ENCODE data around the gene LDB3.

Gene LDB3

GRCh38 chr10:86700851-86701617 is 32.7 kb downstream of the LDB3 start:
- no peak for TF ChIP-seq Cebpa-rat (IDR thresholded peaks at IDR 0.05)
- Histone ChIP-seq H3K4me2 (no peak overlapping the region), H3K4me1 (peaks cover 0 to 7% (median 0%) of the 10 kb centered on the region in 10 experiments; a peak in 1 of 20 replicates), H3K27ac (no peak overlapping the region), H3K27me3 (no peaks in the 10 kb centered on the region), H4K20me1 (no peaks in the 10 kb centered on the region), H3K4me3 (no peak overlapping the region), H3K9ac (no peak overlapping the region), H3K36me3 (no peaks in the 10 kb centered on the region), H3K9me3 (replicated peaks in 1 of 11) (no peaks in the 10 kb centered on the region)

DNA sequence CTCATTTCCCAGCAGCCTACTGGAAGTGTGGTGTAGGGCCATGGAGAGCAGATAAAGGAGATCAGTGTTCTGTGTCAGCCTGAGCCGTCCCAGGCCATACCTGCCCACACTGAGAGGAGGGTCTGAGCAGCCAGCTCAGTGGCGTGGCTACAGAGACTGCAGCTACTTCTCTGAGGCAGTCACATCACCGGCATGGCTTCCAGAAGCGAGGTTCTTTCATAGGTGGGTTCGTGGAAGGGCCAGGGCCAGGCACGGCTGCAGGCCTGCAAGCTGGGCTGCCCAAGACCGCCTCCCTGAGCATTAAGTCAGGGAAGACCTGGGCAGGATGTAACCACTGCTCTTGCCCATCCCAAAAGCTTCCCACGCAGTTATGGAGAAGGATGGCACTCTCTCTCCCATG is 34.9 kb downstream of the LDB3 start:
- TF ChIP-seq Cebpa-rat (IDR thresholded peaks at IDR 0.05): no peak
- H3K36me3 ChIP-seq: no peaks in the 10 kb centered on the region

GRCh38 chr10:86705139-86705538 is 36.8 kb downstream of the LDB3 start:
- H3K27me3 ChIP-seq: no peaks in the 10 kb centered on the region
- no peaks in the 10 kb centered on the region for H4K20me1 ChIP-seq
- no peak overlapping the region for H3K9ac ChIP-seq
- H3K36me3 ChIP-seq: no peaks in the 10 kb centered on the region
- no peaks in the 10 kb centered on the region for H3K9me3 ChIP-seq (replicated peaks in 1 of 11)
- peaks cover 0 to 7% (median 0%) of the 10 kb centered on the region in 10 experiments; a peak in 2 of 20 replicates for H3K4me1 ChIP-seq
- no peak for TF ChIP-seq Cebpa-rat (IDR thresholded peaks at IDR 0.05)
- no peak overlapping the region for H3K27ac ChIP-seq
- H3K4me3 ChIP-seq: no peak overlapping the region
- H3K4me2 ChIP-seq: no peak overlapping the region

More for the DNA sequence above, 34.9 kb downstream of the LDB3 start:
- no peak overlapping the region for H3K27ac ChIP-seq
- no peaks in the 10 kb centered on the region for H3K27me3 ChIP-seq
- no peak overlapping the region for H3K4me3 ChIP-seq
- H3K9me3 ChIP-seq (replicated peaks in 1 of 11): no peaks in the 10 kb centered on the region
- no peaks in the 10 kb centered on the region for H4K20me1 ChIP-seq
- H3K4me2 ChIP-seq: no peak overlapping the region
- H3K9ac ChIP-seq: no peak overlapping the region
- H3K4me1 ChIP-seq: peaks cover 0 to 7% (median 0%) of the 10 kb centered on the region in 10 experiments; a peak in 1 of 20 replicates

DNA sequence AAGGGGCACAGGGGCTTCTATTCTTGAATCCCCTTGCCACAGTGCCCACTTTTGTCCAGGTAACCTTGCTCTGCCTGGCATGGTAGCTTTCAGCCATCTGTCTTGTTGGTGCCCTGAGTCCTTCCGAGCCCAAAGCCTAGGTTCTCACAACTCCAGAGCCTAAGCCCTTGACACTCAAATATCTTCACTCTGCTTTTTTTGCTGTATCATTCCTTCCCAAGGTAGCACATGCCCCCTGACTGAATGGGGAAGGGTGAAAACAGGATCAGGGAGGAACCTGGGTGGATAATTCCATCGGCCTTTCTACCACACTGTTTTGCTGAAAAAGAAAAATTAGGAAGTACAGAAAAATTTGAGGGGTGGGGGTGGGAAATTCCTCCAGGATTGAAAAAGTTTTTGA is 37.6 kb downstream of the LDB3 start:
- H3K36me3 ChIP-seq: no peaks in the 10 kb centered on the region
- no peak overlapping the region for H3K27ac ChIP-seq
- H3K4me3 ChIP-seq: no peak overlapping the region
- H3K27me3 ChIP-seq: no peaks in the 10 kb centered on the region
- H3K9ac ChIP-seq: no peak overlapping the region
- no peaks in the 10 kb centered on the region for H4K20me1 ChIP-seq
- peaks cover 4 to 12% (median 6%) of the 10 kb centered on the region in 10 experiments; a peak in 16 of 20 replicates for H3K4me1 ChIP-seq
- no peak for TF ChIP-seq Cebpa-rat (IDR thresholded peaks at IDR 0.05)
- H3K9me3 ChIP-seq (replicated peaks in 1 of 11): no peaks in the 10 kb centered on the region
- no peak overlapping the region for H3K4me2 ChIP-seq

- H4K20me1 ChIP-seq: no peaks in the 10 kb centered on the region
- H3K36me3 ChIP-seq: no peaks in the 10 kb centered on the region
- TF ChIP-seq Cebpa-rat (IDR thresholded peaks at IDR 0.05): no peak
- no peaks in the 10 kb centered on the region for H3K9me3 ChIP-seq (replicated peaks in 1 of 11)
- H3K9ac ChIP-seq: no peak overlapping the region
- peaks cover 0 to 1% (median 0%) of the 10 kb centered on the region in 11 experiments; a peak in 4 of 22 replicates for H3K27me3 ChIP-seq
- H3K4me2 ChIP-seq: no peak overlapping the region
- H3K4me3 ChIP-seq: no peak overlapping the region
- no peak overlapping the region for H3K27ac ChIP-seq
- H3K4me1 ChIP-seq: peaks cover 5 to 13% (median 7%) of the 10 kb centered on the region in 10 experiments; a peak in 16 of 20 replicates
These were observed 38.1 kb downstream of the LDB3 start for GRCh38 chr10:86706401-86706841.

- Histone ChIP-seq H3K4me3 (no peak overlapping the region), H3K4me1 (peaks cover 6 to 17% (median 9%) of the 10 kb centered on the region in 10 experiments; a peak in 18 of 20 replicates), H3K27me3 (peaks cover 0 to 7% (median 4%) of the 10 kb centered on the region in 11 experiments; a peak in 13 of 22 replicates), H3K9me3 (replicated peaks in 1 of 11) (no peaks in the 10 kb centered on the region), H3K4me2 (no peak overlapping the region), H3K27ac (no peak overlapping the region), H3K9ac (no peak overlapping the region), H3K36me3 (no peaks in the 10 kb centered on the region), H4K20me1 (no peaks in the 10 kb centered on the region)
- no peak for TF ChIP-seq Cebpa-rat (IDR thresholded peaks at IDR 0.05)
These were observed 38.7 kb downstream of the LDB3 start for GRCh38 chr10:86706977-86707376.

GRCh38 chr10:86707505-86707904 is 39.2 kb downstream of the LDB3 start:
- Histone ChIP-seq H4K20me1 (no peaks in the 10 kb centered on the region), H3K27me3 (peaks cover 0 to 12% (median 8%) of the 10 kb centered on the region in 11 experiments; a peak in 14 of 22 replicates), H3K4me2 (no peak overlapping the region), H3K36me3 (no peaks in the 10 kb centered on the region), H3K4me3 (no peak overlapping the region), H3K9ac (no peak overlapping the region), H3K4me1 (peaks cover 6 to 22% (median 14%) of the 10 kb centered on the region in 10 experiments; a peak in 19 of 20 replicates), H3K9me3 (replicated peaks in 1 of 11) (no peaks in the 10 kb centered on the region), H3K27ac (no peak overlapping the region)
- TF ChIP-seq Cebpa-rat (IDR thresholded peaks at IDR 0.05): no peak

GRCh38 chr10:86708068-86708782 is 39.9 kb downstream of the LDB3 start:
- Histone ChIP-seq H3K27ac (no peak overlapping the region), H3K4me2 (no peak overlapping the region), H3K36me3 (no peaks in the 10 kb centered on the region), H4K20me1 (no peaks in the 10 kb centered on the region), H3K9me3 (replicated peaks in 1 of 11) (no peaks in the 10 kb centered on the region), H3K4me3 (no peak overlapping the region), H3K27me3 (peaks cover 0 to 18% (median 11%) of the 10 kb centered on the region in 11 experiments; a peak in 14 of 22 replicates), H3K9ac (no peak overlapping the region), H3K4me1 (peaks cover 6 to 24% (median 16%) of the 10 kb centered on the region in 10 experiments; a peak in 19 of 20 replicates)
- no peak for TF ChIP-seq Cebpa-rat (IDR thresholded peaks at IDR 0.05)

- no peak for TF ChIP-seq Cebpa-rat (IDR thresholded peaks at IDR 0.05)
- Histone ChIP-seq H3K27me3 (peaks cover 0 to 24% (median 11%) of the 10 kb centered on the region in 11 experiments; a peak in 14 of 22 replicates), H4K20me1 (no peaks in the 10 kb centered on the region), H3K36me3 (no peaks in the 10 kb centered on the region), H3K27ac (no peak overlapping the region), H3K4me1 (peaks cover 6 to 24% (median 16%) of the 10 kb centered on the region in 10 experiments; a peak in 19 of 20 replicates), H3K4me2 (no peak overlapping the region), H3K9me3 (replicated peaks in 1 of 11) (no peaks in the 10 kb centered on the region), H3K4me3 (no peak overlapping the region), H3K9ac (no peak overlapping the region)
These were observed 40.6 kb downstream of the LDB3 start for GRCh38 chr10:86708783-86709380.

Measured in BLaER1 treated with 17β-estradiol and CSF1 and Interleukin-3, amounts not matched to agents 10 nM and 100 nM (cell line).